Ascending aorta (tissue), 2 donors: ENCODE results near the gene ATXN7L1. TPM values are rescaled to one million over a fixed set of nuclear protein-coding genes. Genes with fewer than 3 reads are reported as not detected.

ENCODE experiments used
- DNase-seq, 2 donors: peaks; one replicate each; pipeline ENCODE4 v3.0.0-alpha.2; 2019; ENCODE audit warnings: low spot score in 2 of 2
- H3K27ac ChIP-seq, 2 donors: fragments of 200-600 bp; sonication (generic); one replicate each; pipeline ENCODE4 v1.5.1; 2016 to 2017; ENCODE audit warnings: mild to moderate bottlenecking in 1 of 2
- H3K27me3 ChIP-seq: fragments of 200-600 bp; sonication (generic); one replicate; pipeline ENCODE4 v1.5.1; 2017
- H3K36me3 ChIP-seq, 2 donors: fragments of 200-600 bp; sonication (generic); one replicate each; pipeline ENCODE4 v1.5.1; 2016
- H3K4me1 ChIP-seq, 2 donors: fragments of 200-600 bp; sonication (generic); one replicate each; pipeline ENCODE4 v1.5.1; 2016 to 2017; ENCODE audit warnings: mild to moderate bottlenecking in 1 of 2
- H3K4me3 ChIP-seq, 2 donors: fragments of 200-600 bp; sonication (generic); one replicate each; pipeline ENCODE4 v1.5.1; 2016 to 2017; ENCODE audit warnings: mild to moderate bottlenecking in 1 of 2
- H3K9me3 ChIP-seq, 2 donors: fragments of 200-600 bp; sonication (generic); one replicate each; pipeline ENCODE4 v1.5.1; 2016
- CTCF ChIP-seq, 3 experiments: fragments of 200-600 bp in 2 of 3; fragments of 450-650 bp in 1 of 3; sonication (generic) in 2 of 3; IDR thresholded peaks; one replicate each; pipeline ENCODE4 v1.5.1; 2016 to 2019; ENCODE audit warnings: antibody characterized with exemption in 3 of 3, mild to moderate bottlenecking in 1 of 3, moderate library complexity in 1 of 3
- intact Hi-C: fragments of 100-400 bp; cut with DNase I; formaldehyde crosslinking; loops from one replicate; pipeline ENCODE4 v1.15.1; 2023
- total RNA-seq: library from RNA; depleted of rRNA; stranded (reverse); fragments of >200 nt; gene quantifications from one replicate; pipeline ENCODE4 v1.1.0, GENCODE V29; 2016

Gene ATXN7L1
- total RNA-seq, 1 donor from 2014 or later = 7.5 TPM

- H3K27me3 ChIP-seq = no peaks in the 10 kb centered on the region
- no peaks in the 10 kb centered on the region for H3K4me1 ChIP-seq
- no peak overlapping the region for H3K4me3 ChIP-seq
- DNase-seq = no peak
- TF ChIP-seq CTCF (IDR thresholded peaks at IDR 0.05) = no peak
- H3K27ac ChIP-seq = no peak overlapping the region
- intact Hi-C loops = no loop called here
- H3K9me3 ChIP-seq = no peaks in the 10 kb centered on the region
- H3K36me3 ChIP-seq = peaks cover 7 to 32% of the 10 kb centered on the region in 2 donors
Observed at GRCh38 chr7:105664816-105665525, 211.4 kb downstream of the ATXN7L1 start.

- H3K36me3 ChIP-seq = peaks cover 7 to 32% of the 10 kb centered on the region in 2 donors
- no peak overlapping the region for H3K4me3 ChIP-seq
- H3K27me3 ChIP-seq = no peaks in the 10 kb centered on the region
- H3K9me3 ChIP-seq = no peaks in the 10 kb centered on the region
- intact Hi-C loops = no loop called here
- H3K4me1 ChIP-seq = no peaks in the 10 kb centered on the region
- TF ChIP-seq CTCF (IDR thresholded peaks at IDR 0.05) = no peak
- no peak overlapping the region for H3K27ac ChIP-seq
- no peak for DNase-seq
Observed at GRCh38 chr7:105662998-105663397, 213.4 kb downstream of the ATXN7L1 start.

GRCh38 chr7:105661625-105662024, 214.8 kb downstream of the ATXN7L1 start:
- no peaks in the 10 kb centered on the region for H3K9me3 ChIP-seq
- H3K4me3 ChIP-seq = no peak overlapping the region
- no peaks in the 10 kb centered on the region for H3K4me1 ChIP-seq
- H3K27ac ChIP-seq = no peak overlapping the region
- H3K36me3 ChIP-seq = peaks cover 7 to 32% of the 10 kb centered on the region in 2 donors
- DNase-seq = no peak
- intact Hi-C loops = no loop called here
- H3K27me3 ChIP-seq = no peaks in the 10 kb centered on the region
- no peak for TF ChIP-seq CTCF (IDR thresholded peaks at IDR 0.05)

GRCh38 chr7:105656922-105657521, 219.4 kb downstream of the ATXN7L1 start:
- Histone ChIP-seq H3K4me3 (no peak overlapping the region), H3K27ac (no peak overlapping the region), H3K4me1 (peaks cover 0 to 6% of the 10 kb centered on the region in 2 donors), H3K9me3 (no peaks in the 10 kb centered on the region), H3K36me3 (peaks cover 0 to 6% of the 10 kb centered on the region in 2 donors), H3K27me3 (no peaks in the 10 kb centered on the region)
- intact Hi-C loops = no loop called here
- TF ChIP-seq CTCF (IDR thresholded peaks at IDR 0.05) = peak in 2 of 3 experiments; percentile 41 to 50
- DNase-seq = no peak

- intact Hi-C loops = no loop called here
- no peak overlapping the region for H3K27ac ChIP-seq
Observed at GRCh38 chr7:105655500-105656380, 220.7 kb downstream of the ATXN7L1 start.

More at GRCh38 chr7:105655500-105656380, 220.7 kb downstream of the ATXN7L1 start:
- H3K9me3 ChIP-seq = no peaks in the 10 kb centered on the region
- no peak for DNase-seq
- H3K4me1 ChIP-seq = peaks cover 0 to 6% of the 10 kb centered on the region in 2 donors
- no peak overlapping the region for H3K4me3 ChIP-seq
- TF ChIP-seq CTCF (IDR thresholded peaks at IDR 0.05) = no peak
- H3K27me3 ChIP-seq = no peaks in the 10 kb centered on the region
- peaks cover 0 to 2% of the 10 kb centered on the region in 2 donors for H3K36me3 ChIP-seq
